Uterus (tissue), 4 donors: ENCODE data around the gene C10orf53. TPM values are rescaled to one million over a fixed set of nuclear protein-coding genes. Genes with fewer than 3 reads are reported as not detected.

Source experiments
- DNase-seq, 2 donors: peaks; one replicate each; pipeline ENCODE4 v3.0.0-alpha.2; 2019 to 2020
- H3K27ac ChIP-seq, 2 donors: fragments of 200-600 bp; sonication (generic); 1 replicate in 1 of 2; 2 replicates in 1 of 2; pipeline ENCODE4 v1.5.1; 2016 to 2018
- H3K27me3 ChIP-seq, 2 donors: fragments of 200-600 bp; sonication (generic); one replicate each; pipeline ENCODE4 v1.5.1; 2018 to 2019; ENCODE audit warnings: control low read depth in 1 of 2
- H3K36me3 ChIP-seq, 2 donors: fragments of 200-600 bp; sonication (generic); one replicate each; pipeline ENCODE4 v1.5.1; 2019; ENCODE audit warnings: control low read depth in 1 of 2
- H3K4me1 ChIP-seq, 2 donors: fragments of 200-600 bp; sonication (generic); one replicate each; pipeline ENCODE4 v1.5.1; 2018 to 2019; ENCODE audit warnings: control low read depth in 1 of 2
- H3K4me3 ChIP-seq, 2 donors: fragments of 200-600 bp; sonication (generic); 1 replicate in 1 of 2; 2 replicates in 1 of 2; pipeline ENCODE4 v1.5.1; 2018 to 2019; ENCODE audit warnings: mild to moderate bottlenecking in 1 of 2
- H3K9me3 ChIP-seq, 2 donors: fragments of 200-600 bp; sonication (generic); one replicate each; pipeline ENCODE4 v1.5.1; 2019; ENCODE audit warnings: control low read depth in 1 of 2
- POLR2A ChIP-seq, 2 donors: fragments of 450-650 bp; IDR thresholded peaks; one replicate each; pipeline ENCODE4 v1.6.1; 2016; ENCODE audit warnings: antibody characterized with exemption in 2 of 2, mild to moderate bottlenecking in 1 of 2, moderate library complexity in 1 of 2
- intact Hi-C: fragments of 100-400 bp; cut with DNase I; formaldehyde crosslinking; loops from one replicate; pipeline ENCODE4 v1.15.1; 2023; ENCODE audit warnings: low total_unique reads
- total RNA-seq, 4 donors: library from RNA; depleted of rRNA in 3 of 4; stranded (reverse); fragments of >200 nt in 3 of 4; gene quantifications; one replicate each; pipeline versions ENCODE4 v1.1.0 to v1.2.4, GENCODE V29; 2014 to 2023
- TF ChIP-seq, protein P1 (sequence below), 4 experiments: fragments of 200-600 bp in 2 of 4; fragments of 450-650 bp in 2 of 4; sonication (generic) in 2 of 4; IDR thresholded peaks; one replicate each; pipeline ENCODE4 v1.5.1; 2016 to 2019; ENCODE audit warnings: antibody characterized with exemption in 4 of 4, mild to moderate bottlenecking in 2 of 4, moderate library complexity in 1 of 4
- donor health status: DM: yes; HTN: yes; CAD: no.

C10orf53 gene
- total RNA-seq, 4 donors from 2014 or later, result not detected

DNA sequence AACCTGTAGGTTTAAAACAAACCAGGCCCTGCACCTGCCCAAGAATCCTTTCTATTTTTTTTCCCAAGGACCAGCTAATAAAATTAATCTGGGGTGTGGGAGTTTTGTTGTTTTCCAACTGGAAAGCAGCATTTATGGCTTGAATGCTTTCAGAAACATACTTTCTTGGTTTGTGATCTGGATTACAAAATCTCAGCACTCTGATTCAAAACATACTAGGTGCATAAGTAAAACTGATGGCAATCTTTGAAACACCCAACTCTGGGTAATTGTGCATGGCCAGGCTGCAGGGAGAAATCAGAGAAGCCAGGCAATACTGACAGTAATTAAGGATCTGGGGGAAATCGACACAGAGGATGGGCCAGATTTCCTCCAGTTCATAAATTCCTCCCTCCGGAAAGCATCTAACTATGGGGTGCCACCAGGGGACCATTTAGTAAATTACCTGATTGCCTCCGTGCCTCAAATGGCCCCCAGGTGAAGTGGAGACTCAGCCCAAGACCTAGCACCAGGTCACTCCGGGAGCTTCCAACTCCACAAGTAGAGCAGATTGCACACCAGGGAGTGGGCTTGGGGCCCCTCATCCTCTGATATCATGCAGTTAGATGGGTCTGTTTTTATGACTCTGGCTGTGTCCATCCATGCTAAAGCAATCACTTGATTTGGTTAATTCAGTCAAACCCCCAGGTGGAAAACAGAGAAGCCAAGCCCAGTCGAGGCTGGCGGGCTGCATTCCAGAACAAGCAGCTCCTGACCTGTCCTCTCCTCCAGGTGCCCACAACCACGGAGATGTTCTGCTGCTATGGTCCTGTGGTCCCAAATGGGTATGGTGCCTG, 15.2 kb upstream of the C10orf53 start:
- Histone ChIP-seq H3K27me3 (no peaks in the 10 kb centered on the region), H3K4me3 (no peak overlapping the region)
- TF ChIP-seq, protein P1, sequence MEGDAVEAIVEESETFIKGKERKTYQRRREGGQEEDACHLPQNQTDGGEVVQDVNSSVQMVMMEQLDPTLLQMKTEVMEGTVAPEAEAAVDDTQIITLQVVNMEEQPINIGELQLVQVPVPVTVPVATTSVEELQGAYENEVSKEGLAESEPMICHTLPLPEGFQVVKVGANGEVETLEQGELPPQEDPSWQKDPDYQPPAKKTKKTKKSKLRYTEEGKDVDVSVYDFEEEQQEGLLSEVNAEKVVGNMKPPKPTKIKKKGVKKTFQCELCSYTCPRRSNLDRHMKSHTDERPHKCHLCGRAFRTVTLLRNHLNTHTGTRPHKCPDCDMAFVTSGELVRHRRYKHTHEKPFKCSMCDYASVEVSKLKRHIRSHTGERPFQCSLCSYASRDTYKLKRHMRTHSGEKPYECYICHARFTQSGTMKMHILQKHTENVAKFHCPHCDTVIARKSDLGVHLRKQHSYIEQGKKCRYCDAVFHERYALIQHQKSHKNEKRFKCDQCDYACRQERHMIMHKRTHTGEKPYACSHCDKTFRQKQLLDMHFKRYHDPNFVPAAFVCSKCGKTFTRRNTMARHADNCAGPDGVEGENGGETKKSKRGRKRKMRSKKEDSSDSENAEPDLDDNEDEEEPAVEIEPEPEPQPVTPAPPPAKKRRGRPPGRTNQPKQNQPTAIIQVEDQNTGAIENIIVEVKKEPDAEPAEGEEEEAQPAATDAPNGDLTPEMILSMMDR (IDR thresholded peaks at IDR 0.05), result no peak
- TF ChIP-seq POLR2A (IDR thresholded peaks at IDR 0.05), result no peak

DNA sequence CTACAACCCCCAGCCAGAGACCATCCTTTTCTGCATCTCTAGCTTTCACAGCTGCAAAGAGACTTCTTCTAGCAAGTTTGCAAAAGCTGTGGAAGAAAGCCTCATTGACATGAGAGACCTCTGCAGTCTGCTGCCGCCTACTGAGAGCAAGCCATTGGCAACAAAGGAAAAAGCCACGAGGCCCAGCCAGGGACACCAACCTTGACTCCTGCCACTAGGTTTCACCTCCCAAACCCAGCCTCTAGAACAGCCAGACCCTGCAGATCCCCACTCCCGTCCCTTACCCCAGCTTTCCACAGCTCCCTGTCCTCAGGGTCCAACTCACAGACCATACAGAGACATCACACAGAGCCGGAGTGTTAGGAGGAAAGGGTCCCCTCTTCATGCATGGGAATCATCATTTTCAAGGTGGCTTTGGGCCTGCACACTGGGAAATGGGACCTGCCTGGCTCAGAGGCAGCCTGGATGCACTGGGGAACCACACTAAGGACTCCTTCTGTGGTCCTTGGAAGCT, 14.6 kb upstream of the C10orf53 start:
- intact Hi-C loops, result no loop called here
- TF ChIP-seq, protein P1 (IDR thresholded peaks at IDR 0.05), result no peak
- no peak for TF ChIP-seq POLR2A (IDR thresholded peaks at IDR 0.05)
- H3K4me1 ChIP-seq, result no peaks in the 10 kb centered on the region
- H3K36me3 ChIP-seq, result no peaks in the 10 kb centered on the region
- H3K27ac ChIP-seq, result no peak overlapping the region
- no peaks in the 10 kb centered on the region for H3K27me3 ChIP-seq
- H3K9me3 ChIP-seq, result no peaks in the 10 kb centered on the region
- no peak for DNase-seq
- H3K4me3 ChIP-seq, result no peak overlapping the region

More for the DNA sequence above, 15.2 kb upstream of the C10orf53 start:
- no peaks in the 10 kb centered on the region for H3K9me3 ChIP-seq
- intact Hi-C loops, result no loop called here
- H3K27ac ChIP-seq, result no peak overlapping the region
- no peaks in the 10 kb centered on the region for H3K4me1 ChIP-seq
- DNase-seq, result no peak
- H3K36me3 ChIP-seq, result no peaks in the 10 kb centered on the region

DNA sequence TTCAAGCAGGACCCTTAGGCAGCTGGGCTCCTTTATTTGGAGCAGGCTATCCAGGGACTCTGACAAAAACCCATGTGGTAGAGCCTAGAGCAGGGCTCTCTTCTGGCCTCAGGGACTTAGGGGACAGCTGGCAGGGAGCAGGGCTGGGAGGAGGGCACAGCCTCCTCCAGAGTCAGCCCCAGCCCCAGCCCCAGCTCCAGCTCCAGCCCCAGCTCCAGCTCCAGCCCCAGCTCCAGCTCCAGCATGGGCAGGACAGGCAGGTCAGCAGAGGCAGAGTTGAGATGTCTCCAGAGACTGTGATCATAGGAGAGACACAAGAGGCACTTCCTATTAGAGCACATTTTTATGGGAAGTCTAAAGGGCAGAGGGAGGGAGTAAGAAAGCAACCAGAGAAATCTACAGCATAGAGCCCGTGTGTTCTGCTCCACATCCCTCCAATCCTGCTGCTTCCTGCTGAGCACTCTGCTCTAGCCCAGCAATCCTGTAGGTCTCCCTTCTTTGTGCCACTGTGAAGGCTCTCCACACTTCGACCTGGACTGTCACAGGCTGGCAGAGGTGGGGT, 13.3 kb upstream of the C10orf53 start:
- Histone ChIP-seq H3K36me3 (no peaks in the 10 kb centered on the region), H3K9me3 (no peaks in the 10 kb centered on the region), H3K4me3 (no peak overlapping the region), H3K27ac (no peak overlapping the region), H3K4me1 (no peaks in the 10 kb centered on the region), H3K27me3 (no peaks in the 10 kb centered on the region)
- TF ChIP-seq, protein P1 (IDR thresholded peaks at IDR 0.05), result no peak
- TF ChIP-seq POLR2A (IDR thresholded peaks at IDR 0.05), result no peak
- DNase-seq, result no peak
- intact Hi-C loops, result no loop called here

DNA sequence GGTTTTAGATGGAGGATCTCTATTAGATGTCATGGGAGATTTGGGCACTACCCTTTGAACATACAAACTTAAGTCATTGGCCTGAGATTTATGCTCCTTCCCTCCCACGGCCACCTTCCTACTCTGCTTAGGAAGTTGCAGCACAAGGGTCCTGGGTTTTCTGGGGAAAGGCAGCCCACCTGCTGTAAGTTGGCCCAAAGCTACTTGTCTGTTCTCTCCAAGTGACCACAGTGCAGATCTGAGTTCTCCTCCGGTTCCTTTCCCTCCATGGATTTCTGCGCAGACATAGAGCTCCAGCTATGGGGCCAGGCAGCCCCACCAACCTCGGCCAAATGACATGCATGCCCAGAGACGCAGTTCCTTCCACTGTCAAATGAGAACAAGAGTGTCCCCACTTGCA, 12.8 kb upstream of the C10orf53 start:
- TF ChIP-seq POLR2A (IDR thresholded peaks at IDR 0.05), result no peak
- TF ChIP-seq, protein P1 (IDR thresholded peaks at IDR 0.05), result no peak
- Histone ChIP-seq H3K4me1 (no peaks in the 10 kb centered on the region), H3K27ac (no peak overlapping the region), H3K9me3 (no peaks in the 10 kb centered on the region), H3K36me3 (no peaks in the 10 kb centered on the region), H3K27me3 (no peaks in the 10 kb centered on the region), H3K4me3 (no peak overlapping the region)
- no peak for DNase-seq
- intact Hi-C loops, result no loop called here

DNA sequence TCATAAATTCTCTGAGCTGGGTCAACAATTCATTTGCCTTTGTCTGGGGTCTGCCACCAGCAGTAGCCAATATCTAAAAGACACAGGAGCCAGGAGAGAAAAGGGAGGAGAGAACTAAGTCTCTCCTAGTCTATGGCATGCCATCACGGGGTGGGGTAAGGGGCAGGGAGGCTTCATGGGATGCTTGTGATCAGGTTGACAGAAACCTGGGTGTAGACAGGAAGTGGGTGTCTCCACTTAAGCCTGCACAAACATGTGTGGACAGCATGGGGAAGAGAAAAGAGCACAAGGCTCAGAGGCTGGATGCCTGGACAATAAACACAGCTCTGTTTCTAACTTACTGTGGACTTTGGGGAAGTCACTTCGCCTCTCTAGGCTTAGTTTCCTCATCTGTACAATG, 11.5 kb upstream of the C10orf53 start:
- no peak for TF ChIP-seq POLR2A (IDR thresholded peaks at IDR 0.05)
- TF ChIP-seq, protein P1 (IDR thresholded peaks at IDR 0.05), result no peak
- H3K36me3 ChIP-seq, result no peaks in the 10 kb centered on the region
- intact Hi-C loops, result no loop called here
- H3K27me3 ChIP-seq, result no peaks in the 10 kb centered on the region
- H3K4me1 ChIP-seq, result no peaks in the 10 kb centered on the region
- no peak overlapping the region for H3K27ac ChIP-seq
- DNase-seq, result no peak
- H3K4me3 ChIP-seq, result no peak overlapping the region
- H3K9me3 ChIP-seq, result no peaks in the 10 kb centered on the region
